Middle frontal gyrus (tissue), 1 donor: ENCODE data around the gene RUNX3.
"Not testable (repeated sequence)": the region's sequence is repeated elsewhere in the genome, so short reads cannot be mapped to it uniquely, and the experiment has no call there.

Experiments used
- DNase-seq: peaks from one replicate; pipeline ENCODE4 v3.0.0-alpha.2; 2015; ENCODE audit warnings: low spot score; ENCODE audit errors: extremely low spot score

RUNX3 gene

DNA sequence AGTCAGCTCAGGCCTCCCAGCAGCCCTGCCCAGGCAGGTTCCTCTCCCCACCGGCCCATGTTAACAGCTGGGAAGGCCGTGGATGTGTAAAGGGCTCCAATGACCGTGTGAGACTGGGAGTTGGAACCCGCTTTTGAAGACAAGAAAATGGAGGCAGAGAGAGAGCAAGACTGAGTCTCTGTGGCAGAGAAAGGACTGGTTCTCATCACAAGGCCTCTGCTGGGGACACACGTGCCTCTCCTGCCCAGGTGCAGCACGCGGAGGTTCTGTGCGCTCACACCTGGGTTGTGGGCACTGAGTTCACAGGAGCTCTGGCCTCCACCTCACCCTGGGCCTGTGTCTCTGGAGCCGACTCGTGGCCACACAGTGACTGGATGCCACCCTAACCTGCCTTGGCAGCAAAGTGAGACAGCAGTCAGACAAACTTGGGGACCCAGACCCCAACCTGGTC lies 27.0 kb downstream of the RUNX3 start:
- DNase-seq: no peak

GRCh38 chr1:24902471-24902891 lies 27.6 kb downstream of the RUNX3 start:
- no peak for DNase-seq

DNA sequence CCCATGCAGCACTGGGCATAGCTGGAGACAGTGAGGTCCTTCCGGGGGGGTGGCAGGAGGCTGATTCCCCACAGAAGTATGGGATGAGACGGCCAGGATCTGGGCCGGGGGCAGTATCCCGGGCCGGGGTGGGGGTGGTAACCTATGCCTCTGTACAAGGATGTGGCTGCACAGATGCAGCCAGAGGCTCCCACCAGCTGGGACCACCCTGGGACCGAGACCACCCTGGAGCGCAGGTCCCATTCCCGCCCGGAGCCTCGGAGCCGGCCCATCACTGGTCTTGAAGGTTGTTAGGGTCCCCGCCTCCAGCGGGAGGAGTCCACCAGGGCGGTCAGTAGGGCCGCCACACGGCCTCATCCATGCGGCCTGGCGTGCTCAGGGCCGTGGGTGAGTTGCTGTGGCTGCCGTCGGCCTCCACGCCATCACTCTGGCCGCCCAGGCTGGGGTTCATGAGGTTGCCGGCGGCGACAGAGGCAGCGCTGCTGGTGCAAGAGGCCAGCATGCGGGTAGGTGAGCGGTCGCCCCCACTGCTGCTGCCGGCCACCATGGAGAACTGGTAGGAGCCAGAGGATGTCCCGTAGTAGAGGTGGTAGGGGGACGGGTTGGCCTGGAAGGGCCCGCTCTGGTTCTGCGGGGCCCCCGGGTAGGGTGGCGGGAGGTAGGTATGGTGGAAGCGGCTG lies 28.1 kb downstream of the RUNX3 start:
- no peak for DNase-seq

GRCh38 chr1:24900985-24901781 lies 28.9 kb downstream of the RUNX3 start:
- no peak for DNase-seq

DNA sequence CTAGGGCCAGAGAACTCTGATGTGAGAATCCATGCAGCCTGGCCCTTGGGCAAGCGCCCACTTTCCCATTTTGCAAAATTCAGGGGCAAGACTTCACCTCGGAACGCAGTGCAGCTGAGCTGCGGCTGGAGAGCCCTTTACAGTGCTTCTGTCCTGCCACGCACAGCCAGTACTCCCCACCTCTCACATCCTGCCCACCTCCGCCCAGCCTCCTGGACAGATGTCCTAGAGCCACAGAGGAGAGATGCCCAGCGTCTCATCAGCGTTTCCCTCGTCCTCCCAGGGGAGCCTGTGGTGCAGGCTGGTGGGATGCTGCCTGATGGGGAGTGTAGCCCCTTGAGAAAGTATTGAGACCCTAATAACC lies 29.6 kb downstream of the RUNX3 start:
- DNase-seq: no peak

GRCh38 chr1:24899581-24900485 lies 30.2 kb downstream of the RUNX3 start:
- DNase-seq: no peak

GRCh38 chr1:24898909-24899439 lies 31.1 kb downstream of the RUNX3 start:
- DNase-seq: no peak

DNA sequence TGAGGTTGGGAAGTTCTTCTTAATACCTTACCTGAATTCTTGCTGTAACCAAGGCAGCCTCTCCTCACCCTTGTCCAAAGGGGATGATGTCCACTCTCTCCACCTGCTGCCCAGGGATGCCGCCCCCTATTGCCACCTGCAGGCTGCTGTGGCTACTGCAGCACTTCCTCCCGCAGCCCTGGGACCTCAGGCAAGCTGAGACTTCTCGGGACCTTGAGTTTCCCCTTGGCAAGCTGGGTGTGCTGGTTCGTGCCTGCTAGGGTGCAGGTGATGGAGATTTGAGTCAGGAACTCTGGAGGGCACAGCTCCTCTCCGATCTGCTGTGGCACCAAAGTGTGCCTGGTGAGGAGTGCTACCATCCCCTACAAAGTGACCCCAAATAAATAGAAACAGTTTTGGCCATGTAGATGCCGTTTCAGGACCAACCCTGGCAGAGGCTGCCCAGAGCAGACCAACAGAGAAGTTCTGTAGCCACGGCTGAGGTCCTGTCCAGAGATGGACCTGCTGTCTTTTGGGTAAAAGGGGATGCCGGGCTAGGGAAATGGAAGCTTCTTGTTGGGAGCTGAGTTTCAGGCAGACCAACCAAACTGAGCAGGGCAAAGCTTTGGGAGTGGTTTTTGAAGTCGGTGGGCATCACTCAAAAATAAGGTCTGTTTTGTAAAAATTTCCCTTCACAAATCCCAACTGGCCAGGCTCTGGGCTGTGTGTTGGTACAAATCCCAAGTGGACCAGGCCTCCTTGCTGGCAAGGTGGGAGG lies 31.7 kb downstream of the RUNX3 start:
- no peak for DNase-seq

DNA sequence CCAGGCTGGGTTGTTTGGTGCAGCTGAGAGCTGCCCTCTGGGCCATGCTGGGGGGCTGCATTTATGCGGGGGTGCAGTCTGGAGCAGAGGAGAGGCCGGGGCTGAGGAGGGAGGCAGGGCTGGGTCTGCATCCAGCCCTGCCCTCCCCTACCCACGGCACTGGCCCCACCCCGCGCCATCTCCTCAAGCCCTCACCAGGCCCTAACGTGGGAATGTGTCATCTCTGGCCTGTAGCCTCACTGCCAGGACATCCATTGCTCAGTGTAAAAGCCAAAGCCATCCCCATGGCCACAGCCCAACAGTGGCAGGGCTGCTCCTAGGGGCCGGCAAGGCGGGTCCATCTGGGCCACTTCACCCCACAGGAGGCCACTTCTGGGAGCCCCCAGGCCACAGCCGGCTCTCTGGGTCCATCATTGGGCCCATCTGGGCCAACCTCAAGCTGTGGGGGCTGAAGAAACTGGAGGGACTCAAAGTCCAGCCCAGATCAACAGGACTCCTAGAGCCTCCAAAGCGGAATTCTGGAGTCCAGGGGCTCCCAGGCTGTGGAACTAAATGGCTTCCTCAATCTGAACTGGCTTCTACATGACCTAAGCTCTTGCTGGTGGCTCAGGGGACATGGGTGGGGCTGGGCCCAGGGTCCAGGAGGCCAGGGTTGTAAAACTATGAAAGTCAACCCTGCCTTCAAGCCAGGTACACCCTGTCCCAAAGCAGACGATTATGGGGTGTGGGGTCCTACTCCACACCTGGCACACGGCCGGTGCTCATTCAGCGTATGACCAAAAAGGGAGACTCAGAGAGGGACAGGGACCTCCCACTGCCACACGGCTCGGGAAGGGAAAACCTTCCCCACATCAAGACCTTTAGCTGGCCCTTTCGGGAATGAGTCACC lies 32.6 kb downstream of the RUNX3 start:
- DNase-seq: no peak

DNA sequence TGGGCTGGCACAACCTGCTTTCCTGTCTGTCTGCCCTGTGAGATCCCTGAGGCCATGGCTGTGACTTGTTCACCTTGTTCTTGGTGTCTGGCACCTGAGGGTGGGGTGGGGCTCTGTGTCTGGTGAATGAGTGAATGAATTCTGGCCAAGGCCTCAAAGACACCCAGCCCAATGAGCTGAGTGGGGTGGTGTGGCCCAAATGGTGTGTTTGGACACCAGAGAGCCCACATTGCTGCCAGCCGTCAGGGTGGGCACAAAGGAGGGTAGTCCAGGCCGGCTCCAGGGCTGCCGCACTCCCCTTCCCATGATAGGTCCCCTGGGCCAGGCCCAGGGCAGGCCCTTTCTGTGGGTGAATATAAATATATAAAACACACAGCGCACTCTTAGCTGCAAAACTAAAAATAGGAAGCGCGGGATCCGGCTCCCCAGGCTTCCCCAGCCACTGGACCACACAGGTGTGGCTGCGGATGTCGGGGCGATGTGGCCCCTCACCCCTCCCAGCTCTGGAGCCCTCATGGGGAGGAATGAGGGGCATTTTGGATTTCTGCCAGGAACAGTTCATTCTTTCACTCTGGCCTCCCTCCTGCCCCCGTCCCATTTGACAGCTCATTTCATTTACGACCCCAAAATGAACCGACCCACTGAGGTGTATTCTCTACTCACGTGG lies 33.3 kb downstream of the RUNX3 start:
- DNase-seq: no peak

- DNase-seq: no peak
Measured at GRCh38 chr1:24896176-24896575, 33.9 kb downstream of the RUNX3 start.

DNA sequence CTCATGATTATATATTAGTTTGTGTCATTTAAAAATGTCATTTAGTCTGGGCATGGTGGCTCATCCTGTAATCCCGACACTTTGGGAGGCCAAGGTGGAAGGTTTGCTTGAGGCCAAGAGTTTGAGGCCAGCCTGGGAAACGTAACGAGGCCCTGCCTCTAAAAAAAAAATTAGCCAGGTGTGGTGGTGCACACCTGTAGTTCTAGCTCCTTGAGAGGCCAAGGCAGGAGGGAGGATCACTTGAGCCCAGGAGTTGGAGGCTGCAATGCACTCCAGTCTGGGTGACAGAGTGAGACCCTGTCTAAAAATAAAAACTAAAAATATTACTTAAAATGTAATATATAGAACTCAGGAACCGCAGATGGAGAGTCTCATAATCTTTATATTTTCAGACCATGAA lies 34.6 kb downstream of the RUNX3 start:
- no peak for DNase-seq

DNA sequence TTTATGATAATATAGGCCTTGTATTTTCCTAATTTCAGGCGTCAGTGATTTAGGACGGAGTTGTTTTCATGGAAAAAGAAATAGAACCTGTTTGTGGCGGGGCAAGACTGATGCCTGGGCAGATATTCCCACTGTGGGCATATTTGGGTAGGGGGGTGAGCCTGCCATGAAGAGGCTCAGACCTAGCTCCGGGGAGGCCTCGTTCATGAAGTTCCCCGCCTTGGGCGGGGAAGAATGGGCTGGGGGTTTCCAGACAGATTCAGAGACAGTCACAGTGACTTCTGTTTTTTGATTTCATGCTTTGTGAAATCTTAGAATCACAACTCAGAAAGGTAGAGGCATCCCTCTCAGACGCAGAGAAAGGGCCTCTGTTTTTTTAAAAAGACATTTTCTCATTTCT lies 36.1 kb downstream of the RUNX3 start:
- no peak for DNase-seq

GRCh38 chr1:24893431-24893830 lies 36.6 kb downstream of the RUNX3 start:
- DNase-seq: no peak

DNA sequence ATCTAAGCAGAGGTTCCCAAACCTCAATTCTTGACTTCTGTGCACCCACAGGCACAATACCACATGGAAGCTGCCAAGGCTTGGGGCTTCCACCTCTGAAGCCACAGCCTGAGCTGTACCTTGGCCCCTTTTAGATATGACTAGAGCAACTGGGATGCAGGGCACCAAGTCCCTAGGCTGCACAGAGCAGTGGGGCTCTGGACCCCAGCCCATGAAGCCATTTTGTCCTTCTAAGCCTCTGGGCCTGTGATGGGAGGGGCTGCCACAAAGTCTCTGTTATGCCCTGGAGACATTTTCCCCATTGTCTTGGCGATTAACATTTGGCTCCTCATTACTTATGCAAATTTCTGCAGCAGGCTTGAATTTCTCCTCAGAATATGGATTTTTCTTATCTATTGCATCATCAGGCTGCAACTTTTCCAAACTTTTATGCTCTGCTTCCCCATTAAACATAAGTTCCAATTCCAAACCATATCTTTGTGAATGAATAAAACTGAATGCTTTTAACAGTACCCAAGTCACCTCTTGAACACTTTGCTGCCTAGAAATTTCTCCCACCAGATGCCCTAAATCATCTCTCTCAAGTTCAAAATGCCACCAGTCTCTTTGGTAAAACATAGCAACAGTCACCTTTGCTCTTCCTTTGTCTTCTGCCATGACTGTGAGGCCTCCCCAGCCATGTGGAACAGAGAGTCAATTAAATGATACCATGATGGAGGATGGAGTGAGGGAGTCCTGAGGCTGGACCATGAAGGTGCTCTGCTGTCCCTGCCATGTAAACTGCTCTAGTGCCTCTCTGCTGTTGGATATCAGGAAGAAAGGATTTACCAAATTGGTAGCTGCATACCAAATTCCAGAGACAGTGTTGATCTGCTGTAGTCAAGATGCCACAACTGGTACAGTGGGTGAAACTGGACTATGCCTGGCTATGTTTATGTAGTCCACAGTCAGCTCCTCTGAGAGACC lies 37.6 kb downstream of the RUNX3 start:
- DNase-seq: no peak

DNA sequence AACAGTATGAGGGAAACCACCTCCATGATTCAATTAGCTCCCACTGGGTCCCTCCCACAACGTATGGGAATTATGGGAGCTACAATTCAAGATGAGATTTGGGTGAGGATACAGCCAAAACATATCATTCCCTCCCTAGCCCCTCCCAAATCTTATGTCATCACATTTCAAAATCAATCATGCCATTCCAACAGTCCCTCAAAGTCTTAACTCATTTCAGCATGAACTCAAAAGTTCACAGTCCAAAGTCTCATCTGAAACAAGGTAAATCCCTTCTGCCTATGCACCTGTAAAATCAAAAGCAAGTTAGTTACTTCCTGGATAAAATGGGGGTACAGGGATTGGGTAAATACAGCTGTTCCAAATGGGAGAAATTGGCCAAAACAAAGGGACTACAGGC lies 38.7 kb downstream of the RUNX3 start:
- DNase-seq: not testable (repeated sequence)

GRCh38 chr1:24890887-24891286 lies 39.2 kb downstream of the RUNX3 start:
- no peak for DNase-seq
